ENCODE measurements around the gene ACSF2.

The ACSF2 gene

DNA sequence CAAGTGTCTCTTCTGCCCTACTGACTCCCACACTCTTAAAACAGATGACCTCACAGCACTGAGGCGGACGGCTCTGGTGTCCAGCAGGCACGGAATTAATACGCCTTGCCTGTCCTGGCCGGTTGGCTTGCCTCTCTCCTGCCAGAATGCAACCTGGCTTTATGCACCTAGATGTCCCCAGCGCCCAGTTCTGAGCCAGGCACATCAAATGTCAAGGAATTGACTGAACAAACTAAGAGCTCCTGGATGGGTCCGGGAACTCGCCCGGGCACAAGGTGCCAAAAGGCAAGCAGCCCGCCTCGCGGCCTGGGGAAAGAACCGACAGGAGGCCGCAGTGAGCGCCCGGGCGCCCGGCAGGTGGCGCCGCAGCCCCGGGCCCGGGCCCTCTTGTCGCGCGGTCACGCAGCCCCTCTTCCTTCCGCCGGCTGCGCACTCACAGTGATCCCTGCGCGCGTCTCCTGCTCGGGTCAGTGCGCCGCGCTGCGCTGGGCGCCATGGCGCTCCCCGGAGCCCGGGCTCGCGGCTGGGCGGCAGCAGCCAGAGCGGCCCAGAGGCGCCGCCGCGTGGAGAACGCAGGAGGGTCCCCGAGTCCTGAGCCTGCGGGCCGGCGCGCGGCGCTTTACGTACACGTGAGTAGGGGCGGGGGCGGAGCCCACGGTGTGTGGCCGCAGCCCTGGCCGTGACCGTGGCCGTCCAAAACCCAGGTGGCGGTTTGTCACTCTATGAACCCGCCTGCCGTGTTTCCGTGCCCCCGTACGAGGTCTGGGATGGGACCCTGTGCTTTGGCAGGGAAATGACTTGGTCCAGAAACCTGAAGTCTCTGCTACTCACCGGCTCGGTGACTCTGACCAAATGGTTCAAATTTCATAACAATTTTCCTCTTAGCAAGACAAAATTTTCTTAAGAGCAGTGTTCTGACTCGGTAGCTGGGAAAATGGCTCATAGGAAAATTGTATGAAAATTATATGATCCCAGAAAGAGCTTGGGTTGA is 52.7 kb downstream of the ACSF2 start, which contains the start of gene RSAD1:
Gene RSAD1, plus strand, starts transcription at position 470 of the 991 bp plus-strand sequence. Its CDS starts 25 bp downstream, at position 495.
- DNase-seq = peak; percentile 92

DNA sequence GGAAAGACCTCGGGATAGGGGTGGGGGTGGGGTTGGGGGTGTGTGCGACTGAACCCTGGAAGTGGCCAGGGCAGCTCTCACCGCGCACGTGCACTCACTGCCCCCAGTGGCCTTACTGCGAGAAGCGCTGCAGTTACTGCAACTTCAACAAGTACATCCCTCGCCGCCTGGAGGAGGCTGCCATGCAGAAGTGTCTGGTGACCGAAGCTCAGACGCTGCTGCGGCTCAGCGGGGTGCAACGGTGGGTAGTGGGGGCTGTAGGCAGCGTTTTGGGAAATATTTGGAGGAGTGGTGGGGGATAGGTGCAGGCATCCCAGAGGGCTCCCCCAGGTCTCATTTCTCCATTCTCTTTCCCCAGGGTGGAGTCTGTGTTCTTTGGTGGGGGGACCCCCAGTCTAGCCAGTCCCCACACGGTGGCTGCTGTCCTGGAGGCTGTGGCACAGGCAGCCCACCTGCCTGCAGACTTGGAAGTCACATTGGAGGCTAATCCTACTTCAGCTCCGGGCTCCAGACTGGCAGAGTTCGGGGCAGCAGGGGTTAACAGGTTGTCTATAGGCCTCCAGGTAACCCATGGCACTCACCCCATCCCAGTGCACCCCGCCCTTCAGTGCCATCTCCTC is 53.6 kb downstream of the ACSF2 start:
- DNase-seq = peak; percentile 82

DNA sequence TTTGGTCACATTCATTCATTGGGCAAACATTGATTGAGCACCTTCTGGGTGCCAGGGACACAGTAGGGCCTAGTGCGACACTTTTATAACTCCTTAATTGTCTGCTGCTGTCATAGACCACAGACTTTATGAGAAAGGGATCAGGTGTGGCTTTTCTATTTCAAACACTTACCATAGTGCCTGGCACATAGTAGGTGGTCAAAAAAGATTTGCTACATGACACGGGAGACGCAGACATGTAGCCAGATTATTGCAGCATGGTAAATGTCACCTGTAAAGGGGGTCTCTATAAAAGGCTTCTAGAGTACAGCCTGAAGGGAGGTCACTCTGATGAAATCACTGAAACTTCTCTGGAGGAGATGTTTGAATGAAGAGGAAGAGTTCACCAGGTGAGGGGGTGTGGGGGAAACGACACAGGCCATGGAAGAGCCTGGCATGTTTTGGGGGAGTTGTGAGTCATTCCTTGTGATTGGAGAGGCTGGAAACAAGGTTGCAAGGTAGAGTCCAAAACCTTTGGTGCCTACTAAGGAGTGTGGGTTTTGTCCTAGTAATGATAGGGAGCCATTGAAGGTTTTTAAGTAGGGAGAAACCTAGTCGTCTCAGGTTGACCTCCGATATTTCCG is 54.2 kb downstream of the ACSF2 start:
- no peak for DNase-seq

DNA sequence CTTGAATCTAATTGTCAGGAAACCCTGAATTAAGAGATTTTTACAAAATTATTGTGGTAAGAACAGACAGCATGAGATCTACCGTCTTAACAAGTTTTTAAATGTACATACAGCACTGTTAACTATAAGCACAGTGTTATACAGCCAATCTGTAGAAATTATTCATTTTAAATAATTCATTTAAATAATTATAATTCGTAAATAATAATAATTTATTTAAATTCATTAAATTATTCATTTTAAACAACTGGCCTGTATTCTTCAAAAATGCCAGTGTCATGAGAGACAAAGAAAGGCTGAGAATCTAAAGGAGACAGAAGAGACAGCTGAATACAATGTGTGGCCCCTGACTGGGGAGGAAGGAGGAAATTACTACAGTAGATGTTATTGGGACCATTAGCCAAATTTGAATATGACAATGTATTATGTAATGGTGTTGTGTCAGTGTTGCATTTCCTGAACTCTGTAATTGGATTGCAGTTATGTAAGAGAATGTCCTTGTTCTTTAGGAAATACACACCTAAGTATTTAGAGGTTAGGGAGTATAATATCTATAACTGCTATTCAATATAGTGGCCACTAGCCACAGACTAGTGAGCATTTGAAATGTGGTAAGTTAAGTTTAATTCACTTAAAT is 55.0 kb downstream of the ACSF2 start:
- DNase-seq = no peak

DNA sequence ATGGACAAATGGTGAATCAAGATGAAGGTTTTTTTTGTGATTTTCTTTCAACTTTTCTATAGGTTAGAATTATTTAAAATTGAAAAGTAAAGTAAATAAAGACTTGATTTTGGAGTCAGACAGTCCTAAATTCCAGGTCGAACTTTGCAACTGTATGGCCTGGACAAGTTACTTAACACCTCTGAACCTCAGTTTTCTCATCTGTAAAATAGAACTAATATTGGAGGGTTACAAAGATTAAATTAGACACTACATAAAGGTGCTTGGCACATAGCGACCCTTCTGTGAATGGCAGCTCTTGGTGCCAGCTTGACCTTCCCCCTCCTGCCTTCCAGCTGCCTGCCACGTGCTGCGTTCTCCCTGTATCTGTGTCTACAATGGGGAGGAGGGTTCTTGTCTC is 55.6 kb downstream of the ACSF2 start:
- no peak for DNase-seq

DNA sequence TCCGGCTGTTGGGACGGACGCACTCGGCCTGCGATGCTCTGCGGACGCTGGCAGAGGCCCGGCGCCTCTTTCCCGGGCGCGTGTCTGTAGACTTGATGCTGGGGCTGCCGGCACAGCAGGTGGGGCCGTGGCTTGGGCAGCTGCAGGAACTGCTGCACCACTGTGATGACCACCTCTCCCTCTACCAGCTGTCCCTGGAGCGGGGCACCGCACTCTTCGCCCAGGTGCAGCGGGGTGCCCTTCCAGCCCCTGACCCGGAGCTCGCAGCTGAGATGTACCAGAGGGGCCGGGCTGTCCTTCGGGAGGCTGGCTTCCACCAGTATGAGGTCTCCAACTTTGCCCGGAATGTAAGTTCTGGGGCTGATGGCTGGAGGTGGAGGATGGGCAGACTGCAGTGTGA is 56.1 kb downstream of the ACSF2 start:
- no peak for DNase-seq

DNA sequence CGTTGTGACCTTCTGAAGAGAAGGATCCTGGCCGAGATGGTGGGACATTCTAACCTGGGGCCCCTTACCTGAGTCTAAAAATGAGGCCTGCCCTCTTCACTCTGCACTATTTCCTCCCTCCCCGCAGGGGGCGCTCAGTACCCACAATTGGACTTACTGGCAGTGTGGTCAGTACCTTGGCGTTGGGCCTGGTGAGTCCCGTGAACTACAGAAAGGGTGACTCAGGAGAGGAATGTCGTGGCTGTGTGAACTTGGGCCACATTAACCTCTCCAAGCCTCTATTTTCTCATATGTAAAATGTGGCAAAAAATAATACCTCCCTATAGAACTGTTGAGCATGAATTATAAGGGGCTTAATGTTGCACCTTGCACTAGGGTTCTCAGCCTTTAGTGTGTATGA is 56.5 kb downstream of the ACSF2 start:
- DNase-seq = peak; percentile 95

DNA sequence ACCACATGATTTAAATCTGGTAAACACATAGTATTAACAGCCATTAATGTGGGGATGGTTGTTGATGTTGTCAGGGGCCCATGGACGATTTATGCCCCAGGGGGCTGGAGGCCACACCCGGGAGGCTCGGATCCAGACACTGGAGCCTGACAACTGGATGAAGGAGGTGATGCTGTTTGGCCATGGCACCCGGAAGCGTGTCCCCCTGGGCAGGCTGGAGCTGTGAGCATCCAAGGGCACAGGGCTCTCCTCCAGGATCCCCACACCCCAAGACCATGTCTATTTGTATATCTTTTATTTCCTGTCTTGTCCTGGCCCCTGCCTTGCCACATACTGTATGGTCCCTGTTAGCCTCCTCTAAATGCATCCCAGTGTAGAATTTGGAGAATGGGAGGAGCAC is 57.2 kb downstream of the ACSF2 start:
- DNase-seq = no peak

DNA sequence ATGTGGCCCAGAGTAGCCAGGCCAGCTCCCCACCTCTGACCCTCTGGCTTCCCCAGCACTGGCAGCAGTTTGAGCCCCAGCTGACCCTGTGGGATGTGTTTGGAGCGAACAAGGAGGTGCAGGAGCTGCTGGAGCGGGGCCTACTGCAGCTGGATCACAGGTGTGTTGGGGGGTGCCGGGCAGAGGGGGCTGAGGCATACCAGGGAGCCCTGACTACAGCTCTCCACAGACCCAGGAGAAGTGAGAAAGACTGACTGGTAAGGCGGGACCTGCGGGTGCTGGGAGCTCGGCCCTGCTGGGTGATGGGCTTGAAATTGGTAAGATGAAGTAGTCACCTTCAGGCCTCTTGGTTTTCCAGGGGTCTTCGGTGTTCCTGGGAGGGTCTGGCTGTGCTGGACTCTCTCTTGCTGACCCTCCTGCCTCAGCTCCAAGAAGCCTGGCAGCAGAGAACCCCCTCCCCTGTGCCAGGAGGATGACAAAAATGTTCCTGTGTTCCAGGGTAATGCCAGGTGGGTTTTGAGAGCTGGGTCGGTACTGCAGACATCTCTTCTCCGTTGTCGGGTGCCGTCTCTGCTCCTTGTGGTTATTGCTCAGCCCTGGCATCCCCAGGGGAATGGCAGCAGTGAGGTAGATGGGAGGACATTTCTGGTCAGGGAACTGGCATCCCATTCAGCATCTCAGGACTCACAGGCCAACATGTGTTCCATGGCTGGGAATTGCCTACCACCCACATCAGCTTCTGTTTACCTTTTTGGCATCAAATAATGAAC is 58.6 kb downstream of the ACSF2 start:
- DNase-seq = no peak

DNA sequence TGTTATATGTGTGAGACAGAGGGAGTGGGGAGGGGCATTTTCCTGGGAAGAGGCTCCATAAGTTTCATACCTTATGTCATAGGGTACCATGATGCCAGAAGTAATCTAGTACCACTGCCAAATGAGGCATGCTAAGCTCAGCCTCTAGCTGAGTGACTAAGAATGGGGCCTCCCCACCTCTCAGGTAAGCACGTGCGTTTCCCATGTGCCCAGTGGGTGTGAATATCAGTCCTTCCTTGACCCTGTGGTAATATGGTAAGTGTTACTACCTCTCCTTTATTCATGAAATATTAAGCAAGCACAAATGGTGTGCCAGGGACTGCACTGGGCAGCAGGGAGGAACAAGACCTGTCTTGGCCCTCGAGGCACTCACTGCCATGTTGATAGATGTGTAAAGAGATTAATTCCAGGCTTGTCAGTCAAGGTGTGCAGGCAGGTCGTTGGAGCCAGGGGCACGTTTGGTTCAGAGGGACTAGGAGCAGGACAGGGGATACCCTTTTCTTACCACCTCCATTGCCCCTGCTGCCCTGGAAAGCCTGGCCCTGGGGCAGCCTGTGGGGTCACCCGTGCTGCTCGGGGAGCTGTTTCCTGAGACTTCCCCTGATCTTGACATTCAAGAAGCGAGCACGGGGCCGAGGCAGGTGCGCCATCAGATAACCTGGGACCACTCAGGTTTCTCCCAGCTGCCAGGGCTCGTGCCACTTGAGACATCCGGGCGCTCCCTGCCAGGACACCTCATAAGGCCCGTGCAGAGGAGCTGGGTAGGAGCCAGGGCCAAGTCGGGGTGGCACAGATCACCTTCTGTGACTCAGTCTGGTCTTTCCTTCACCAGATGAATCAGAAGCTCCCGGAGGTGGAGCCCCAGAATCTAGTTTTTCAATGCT is 61.4 kb downstream of the ACSF2 start:
- no peak for DNase-seq

DNA sequence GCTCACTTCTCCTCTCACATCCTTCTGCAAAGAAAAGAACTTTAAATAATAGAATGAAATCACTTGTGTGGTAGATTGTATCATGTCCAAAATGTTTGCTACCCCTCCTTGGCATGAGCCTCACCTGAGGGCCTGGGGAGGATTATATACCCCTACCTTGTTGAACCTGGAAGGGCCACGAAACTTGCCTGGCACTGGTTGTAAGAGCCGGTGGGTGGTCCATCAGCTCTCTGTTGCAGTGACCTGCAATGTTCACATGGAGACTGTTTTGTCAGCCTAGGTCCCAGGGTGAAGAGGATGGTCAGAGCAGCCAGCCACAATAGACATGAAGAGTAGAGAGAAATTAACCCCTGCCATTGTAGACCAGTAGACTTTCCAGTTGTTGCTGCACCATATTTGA is 62.9 kb downstream of the ACSF2 start:
- DNase-seq = no peak

DNA sequence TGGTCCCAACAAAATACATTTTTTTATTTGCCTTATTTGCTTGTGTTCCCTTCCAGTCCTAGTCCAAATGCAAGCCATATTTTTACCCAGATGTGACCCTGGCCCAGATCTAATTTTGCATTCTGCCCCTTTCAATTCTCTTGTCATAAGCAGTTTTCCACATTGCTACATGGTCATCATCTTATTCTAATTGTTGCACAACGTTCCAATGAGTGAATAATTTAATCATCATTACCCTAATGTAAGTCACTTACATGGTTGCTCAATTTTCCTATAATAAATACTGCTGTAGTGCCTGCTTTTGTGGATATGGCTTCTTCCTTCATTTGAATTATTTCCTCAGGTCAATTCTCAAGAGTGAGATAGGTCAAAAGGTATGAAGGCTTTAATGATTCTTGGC is 65.5 kb downstream of the ACSF2 start:
- DNase-seq = no peak

DNA sequence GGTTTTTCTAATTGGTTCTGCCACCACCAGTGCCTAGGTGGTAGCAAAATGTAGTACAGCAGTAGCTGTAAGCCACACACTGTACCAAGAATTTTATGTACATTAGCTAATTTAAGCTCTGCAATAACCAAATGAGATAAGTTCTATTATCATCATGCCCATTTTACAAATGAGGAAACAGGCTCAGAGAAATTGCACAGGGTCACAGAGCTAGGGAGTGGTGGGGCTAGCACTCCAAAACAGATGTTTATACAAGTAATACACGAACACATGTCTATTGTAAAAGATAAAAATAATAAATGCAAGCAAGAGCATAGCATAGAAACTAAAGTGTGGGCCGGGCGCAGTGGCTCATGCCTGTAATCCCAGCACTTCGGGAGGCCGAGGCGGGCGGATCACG is 66.2 kb downstream of the ACSF2 start:
- no peak for DNase-seq

DNA sequence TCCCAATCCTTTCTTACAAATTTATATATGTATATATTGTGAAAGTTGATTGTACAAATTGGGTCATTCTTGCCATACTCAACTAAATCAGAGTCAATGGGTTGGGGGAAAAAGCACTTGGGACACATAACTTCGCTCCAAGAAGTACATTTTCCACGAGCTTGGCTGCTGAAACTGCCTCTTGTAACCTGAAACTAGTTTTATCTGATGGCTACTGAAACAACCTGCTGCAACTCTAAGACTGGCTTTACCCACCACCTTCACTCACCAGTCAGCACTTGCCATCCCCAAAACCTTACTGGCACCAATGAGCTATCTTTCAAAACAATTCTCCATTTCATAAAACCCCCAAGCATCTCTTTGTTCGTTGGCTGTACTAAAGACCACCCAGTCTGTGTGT is 67.7 kb downstream of the ACSF2 start:
- DNase-seq = no peak

DNA sequence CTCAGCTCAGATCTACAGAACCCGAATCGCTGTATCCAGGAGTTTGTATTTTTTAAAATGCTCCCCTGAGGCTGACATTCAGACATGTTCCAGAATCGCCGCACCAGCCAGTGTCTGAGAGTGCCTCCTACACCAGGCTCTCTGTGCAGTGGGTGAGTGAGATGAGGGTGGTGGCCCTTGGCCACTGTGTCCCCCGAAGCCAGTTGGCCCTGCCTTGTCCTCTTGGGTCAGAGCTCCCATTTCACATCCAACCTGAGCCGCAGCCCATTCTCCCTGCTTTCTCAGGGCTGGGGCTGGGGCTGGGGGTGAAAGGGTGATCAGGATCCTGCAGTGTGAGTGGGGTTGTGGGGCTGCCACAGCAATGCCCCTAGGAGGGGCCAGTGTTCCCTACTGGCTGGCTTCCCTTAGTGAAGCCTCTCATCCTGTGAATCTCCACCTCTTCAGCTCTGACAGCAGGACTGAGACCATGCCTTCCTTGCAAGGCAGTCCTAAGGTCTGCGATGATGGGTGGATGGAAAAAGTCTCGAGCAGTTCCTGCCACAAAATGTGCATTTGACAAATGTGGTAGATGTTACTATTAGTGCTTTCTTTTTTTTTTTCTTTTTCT is 69.3 kb downstream of the ACSF2 start:
- no peak for DNase-seq

DNA sequence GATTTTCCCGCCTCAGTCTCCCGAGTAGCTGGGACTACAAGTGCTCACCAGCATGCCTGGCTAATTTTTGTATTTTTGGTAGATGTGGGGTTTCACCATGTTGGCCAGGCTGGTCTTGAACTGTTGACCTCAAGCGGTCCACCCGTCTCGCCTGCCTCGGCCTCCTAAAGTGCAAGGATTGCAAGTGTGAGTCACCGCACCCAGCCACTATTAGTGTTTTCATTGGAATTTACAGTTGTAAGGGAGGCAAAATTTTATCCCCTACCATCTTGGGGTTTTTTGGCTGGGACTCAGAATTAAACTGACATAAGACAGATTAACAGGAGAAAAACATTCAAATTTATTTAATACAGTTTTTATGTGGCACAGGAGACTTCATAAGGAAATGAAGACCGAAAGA is 69.9 kb downstream of the ACSF2 start:
- DNase-seq = peak; percentile 72

DNA sequence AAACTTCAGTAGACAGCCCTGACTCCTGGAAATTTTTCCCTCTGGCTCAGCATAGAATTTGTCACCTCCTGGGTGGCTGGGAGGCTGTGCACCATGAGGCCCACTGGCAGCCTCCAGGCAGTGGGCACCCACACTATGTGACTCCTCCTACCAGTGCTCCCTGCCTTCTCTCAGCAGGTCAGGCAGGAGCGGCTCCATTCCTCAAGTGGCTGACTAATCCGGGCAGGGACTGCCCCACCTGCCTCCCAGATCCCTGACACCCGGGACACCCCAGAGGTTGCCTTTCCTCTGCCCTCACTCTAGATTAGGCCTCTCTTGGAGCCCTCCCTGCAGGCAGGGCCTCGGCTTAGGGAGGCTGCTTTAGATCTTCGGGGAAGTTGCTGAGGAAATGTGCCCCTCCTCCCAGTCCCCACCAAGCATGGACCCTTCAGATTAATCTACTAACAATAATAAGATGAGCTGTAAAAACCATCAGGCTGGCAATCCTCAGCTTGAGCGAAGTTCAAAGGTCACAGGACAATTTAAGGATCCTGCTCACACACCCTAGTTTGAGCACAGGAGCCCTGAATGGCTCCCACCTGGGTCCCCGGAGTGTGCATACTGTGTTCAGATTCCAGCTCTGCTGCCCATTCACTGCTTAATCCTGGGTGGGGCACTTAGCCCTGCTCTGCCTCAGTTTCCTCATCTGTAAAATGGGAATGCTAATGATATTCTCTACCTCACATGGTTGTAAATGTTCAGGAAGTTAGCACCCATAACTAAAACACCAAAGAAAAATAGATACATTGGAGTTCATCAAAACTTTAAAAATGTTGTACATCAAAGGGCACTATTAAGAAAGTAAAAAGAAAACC is 72.2 kb downstream of the ACSF2 start:
- DNase-seq = no peak

DNA sequence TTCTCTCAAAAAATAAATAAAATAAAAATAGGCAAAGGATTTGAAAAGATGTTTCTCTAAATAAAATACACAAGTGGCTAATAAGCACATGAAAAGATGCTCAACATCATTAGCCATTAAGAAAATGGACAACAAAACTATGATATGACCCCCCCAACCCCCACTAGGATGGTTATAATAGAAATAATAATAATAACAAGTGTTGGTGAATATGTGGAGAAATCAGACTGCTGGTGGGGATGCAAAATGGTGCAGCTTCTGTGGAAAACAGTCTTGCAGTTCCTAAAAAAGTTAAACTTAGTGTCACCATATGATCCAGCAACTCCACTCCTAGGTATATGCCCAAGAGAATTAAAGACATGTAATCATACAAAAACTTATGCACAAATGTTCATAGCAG is 73.3 kb downstream of the ACSF2 start:
- no peak for DNase-seq

DNA sequence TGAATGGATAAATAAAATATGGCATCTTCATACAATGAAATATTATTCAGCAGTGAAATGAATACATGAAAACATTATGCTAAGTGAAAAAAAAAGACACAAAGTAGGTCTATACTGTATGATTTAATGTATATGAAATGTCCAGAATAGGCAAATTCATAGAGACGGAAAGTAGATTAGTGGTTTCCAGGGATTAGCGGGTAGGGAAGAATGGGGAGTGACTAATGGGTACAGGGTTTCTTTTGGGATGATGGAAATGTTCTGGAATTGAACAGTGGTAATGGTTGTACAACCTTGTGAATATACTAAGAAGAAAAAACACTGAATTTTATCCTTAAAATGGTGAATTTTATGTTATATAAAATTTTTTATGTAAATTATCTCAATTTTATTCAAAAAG is 73.7 kb downstream of the ACSF2 start:
- DNase-seq = peak; percentile 77

DNA sequence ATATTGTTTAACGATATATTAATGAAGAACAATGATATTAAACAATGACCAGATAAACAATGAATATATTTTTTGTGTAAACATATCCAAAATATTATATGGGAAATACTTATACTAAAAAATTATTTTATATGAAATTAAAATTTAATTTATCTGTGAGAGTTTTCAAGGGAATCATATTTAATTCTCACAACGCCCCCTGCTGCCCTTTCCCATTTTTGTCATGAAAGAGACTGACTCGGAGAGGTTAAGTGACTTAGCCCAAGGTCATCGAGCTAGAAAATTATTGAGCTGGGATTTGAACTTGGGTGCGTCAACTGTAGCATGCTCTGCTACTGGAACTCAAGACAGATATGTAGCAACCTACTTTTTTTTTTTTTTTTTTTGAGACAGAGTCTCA is 75.0 kb downstream of the ACSF2 start:
- peak; percentile 34 for DNase-seq
